ENCODE measurements around the gene CEBPZOS.

DNA sequence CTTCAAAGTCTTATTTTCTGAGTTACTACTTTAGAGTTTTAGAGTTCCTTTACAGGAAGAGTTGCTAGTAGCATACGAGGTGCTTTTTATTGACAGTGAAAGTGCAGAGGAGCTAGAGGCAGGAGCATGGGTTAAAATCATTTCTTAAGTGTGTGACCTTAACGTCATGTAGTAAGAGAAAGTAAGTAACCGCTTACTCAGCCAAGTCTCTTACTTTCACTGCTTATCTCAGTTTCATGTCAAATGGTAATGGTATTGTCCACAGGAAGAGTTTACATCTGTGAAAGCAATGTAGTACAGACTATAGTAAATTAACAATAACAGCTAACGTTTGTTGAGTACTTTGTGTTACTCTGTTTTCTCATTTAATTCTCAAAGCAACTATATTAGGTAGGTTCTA lies 47.7 kb downstream of the CEBPZOS start:
- TF ChIP-seq, protein P1, sequence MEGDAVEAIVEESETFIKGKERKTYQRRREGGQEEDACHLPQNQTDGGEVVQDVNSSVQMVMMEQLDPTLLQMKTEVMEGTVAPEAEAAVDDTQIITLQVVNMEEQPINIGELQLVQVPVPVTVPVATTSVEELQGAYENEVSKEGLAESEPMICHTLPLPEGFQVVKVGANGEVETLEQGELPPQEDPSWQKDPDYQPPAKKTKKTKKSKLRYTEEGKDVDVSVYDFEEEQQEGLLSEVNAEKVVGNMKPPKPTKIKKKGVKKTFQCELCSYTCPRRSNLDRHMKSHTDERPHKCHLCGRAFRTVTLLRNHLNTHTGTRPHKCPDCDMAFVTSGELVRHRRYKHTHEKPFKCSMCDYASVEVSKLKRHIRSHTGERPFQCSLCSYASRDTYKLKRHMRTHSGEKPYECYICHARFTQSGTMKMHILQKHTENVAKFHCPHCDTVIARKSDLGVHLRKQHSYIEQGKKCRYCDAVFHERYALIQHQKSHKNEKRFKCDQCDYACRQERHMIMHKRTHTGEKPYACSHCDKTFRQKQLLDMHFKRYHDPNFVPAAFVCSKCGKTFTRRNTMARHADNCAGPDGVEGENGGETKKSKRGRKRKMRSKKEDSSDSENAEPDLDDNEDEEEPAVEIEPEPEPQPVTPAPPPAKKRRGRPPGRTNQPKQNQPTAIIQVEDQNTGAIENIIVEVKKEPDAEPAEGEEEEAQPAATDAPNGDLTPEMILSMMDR (conservative IDR thresholded peaks at IDR 0.05; ENCODE audit: low read depth, low read length) = no peak
- TF ChIP-seq POLR2A (IDR thresholded peaks at IDR 0.05; ENCODE audit: low read depth, low read length) = no peak
- TF ChIP-seq CEBPB (IDR thresholded peaks at IDR 0.05; ENCODE audit: low read depth, low read length) = no peak
- TF ChIP-seq, protein P2, sequence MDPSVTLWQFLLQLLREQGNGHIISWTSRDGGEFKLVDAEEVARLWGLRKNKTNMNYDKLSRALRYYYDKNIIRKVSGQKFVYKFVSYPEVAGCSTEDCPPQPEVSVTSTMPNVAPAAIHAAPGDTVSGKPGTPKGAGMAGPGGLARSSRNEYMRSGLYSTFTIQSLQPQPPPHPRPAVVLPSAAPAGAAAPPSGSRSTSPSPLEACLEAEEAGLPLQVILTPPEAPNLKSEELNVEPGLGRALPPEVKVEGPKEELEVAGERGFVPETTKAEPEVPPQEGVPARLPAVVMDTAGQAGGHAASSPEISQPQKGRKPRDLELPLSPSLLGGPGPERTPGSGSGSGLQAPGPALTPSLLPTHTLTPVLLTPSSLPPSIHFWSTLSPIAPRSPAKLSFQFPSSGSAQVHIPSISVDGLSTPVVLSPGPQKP (IDR thresholded peaks at IDR 0.05; ENCODE audit: borderline replicate concordance, low read depth, low read length) = no peak
- TF ChIP-seq RAD21 (IDR thresholded peaks at IDR 0.05; ENCODE audit: low read length) = no peak
- no peak for TF ChIP-seq RFX5 (IDR thresholded peaks at IDR 0.05; ENCODE audit: low read depth, low read length)
- TF ChIP-seq, protein P3, sequence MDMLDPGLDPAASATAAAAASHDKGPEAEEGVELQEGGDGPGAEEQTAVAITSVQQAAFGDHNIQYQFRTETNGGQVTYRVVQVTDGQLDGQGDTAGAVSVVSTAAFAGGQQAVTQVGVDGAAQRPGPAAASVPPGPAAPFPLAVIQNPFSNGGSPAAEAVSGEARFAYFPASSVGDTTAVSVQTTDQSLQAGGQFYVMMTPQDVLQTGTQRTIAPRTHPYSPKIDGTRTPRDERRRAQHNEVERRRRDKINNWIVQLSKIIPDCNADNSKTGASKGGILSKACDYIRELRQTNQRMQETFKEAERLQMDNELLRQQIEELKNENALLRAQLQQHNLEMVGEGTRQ (IDR thresholded peaks at IDR 0.05; ENCODE audit: low read depth, low read length) = no peak
- no peak for TF ChIP-seq MAFK (IDR thresholded peaks at IDR 0.05; ENCODE audit: low read depth, low read length)
- no peak for TF ChIP-seq CHD1 (IDR thresholded peaks at IDR 0.05; ENCODE audit: low read depth, low read length)
- TF ChIP-seq MXI1 (IDR thresholded peaks at IDR 0.05; ENCODE audit: borderline replicate concordance, low read depth, low read length) = no peak
